ENCODE data around the gene BCAS1.
"Not testable (repeated sequence)": the region's sequence is repeated elsewhere in the genome, so short reads cannot be mapped to it uniquely, and the experiment has no call there.

BCAS1 gene

GRCh38 chr20:53945478-53945877 lies 124.9 kb downstream of the BCAS1 start:
- DNase-seq: no peak

DNA sequence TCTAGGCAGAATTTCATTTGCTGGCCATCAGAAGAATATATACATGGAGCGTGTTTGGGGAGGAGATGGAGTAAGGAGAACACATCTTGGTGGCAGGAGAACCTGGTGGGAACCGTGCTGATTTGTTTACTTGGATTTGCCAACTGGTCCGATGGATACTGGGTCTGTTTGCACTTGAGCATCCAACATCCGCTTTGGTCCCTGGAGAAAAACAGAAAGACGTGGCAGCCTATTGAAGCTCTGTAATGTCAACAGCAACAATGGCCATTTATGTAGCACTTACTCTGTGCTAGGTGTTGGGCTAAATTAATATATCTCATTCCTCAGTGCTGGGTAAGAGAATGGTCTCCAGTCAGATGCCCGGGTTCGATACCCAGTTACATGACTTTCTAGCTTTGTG lies 125.6 kb downstream of the BCAS1 start:
- DNase-seq: no peak

- DNase-seq: peak in 5 of 56 donors; percentile 7 to 39 (median 21)
Measured at GRCh38 chr20:53943522-53944291, 126.7 kb downstream of the BCAS1 start.

DNA sequence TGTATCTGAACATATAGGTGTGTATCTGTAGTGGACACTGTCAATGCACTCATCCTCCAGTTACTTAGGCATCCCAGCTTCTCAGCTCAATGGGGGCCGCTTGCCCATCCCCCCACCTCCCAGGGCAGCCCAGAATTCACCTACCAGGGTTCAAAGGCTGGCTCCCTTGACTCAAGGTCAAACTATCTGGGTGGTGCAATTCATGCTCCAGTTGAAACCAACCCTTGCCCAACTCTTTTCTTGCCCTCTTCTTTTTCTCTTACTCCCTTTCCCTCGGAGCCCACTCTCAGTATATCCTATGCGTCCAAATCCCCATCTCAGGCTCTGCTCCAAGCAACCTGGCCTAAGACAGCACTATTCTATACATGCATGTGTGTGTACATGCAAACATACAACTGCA lies 127.4 kb downstream of the BCAS1 start:
- no peak for DNase-seq

DNA sequence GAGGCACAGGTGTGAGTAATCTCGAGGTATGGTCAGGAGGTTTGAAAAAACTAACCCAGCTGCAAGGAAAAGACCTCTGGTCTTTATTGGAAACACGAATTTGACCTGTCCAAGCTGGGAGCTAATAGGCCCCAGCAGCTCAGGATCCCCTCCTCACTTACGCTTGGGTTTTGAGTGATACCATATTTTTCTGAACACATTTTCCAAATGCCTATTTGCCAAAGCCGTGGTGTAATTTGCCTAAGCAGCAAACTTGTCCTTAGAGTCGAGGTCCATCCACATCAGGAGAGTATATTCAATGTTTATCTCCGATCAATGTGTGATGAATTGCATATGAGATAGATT lies 128.0 kb downstream of the BCAS1 start:
- DNase-seq: no peak

- no peak for DNase-seq
Measured at GRCh38 chr20:53941680-53942471, 128.5 kb downstream of the BCAS1 start.

DNA sequence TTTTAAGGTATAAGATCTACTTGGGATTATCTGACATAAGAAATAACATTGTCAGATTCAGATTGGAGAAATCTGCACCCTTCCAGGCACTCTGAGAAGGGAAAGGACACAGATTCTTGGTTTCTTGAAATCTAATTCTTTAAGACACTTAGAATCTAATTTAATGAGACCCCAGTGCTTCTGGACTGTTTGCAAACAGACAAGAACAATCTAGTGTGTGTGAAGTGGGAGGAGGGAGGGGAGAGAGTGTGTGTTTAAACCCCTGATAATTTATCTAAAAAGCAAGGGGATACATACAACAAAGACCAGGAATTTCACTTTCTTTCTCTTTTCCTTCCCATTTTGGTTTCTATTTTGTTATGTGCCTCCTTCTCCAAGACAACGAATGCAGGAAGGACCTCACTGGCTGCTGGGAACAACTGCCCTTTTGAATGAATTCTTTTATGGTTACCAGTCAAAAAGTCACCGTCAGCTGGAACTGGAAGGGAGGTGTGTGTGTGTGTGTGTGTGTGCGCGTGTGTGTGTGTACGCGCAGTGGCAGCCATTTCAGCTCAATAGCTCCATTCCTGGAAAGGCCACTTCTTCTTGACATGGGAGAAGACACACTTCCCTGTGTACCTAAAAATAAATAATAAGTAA lies 129.4 kb downstream of the BCAS1 start:
- peak in 8 of 56 donors; percentile 8 to 35 (median 16) for DNase-seq

GRCh38 chr20:53940360-53940702 lies 130.1 kb downstream of the BCAS1 start:
- DNase-seq: no peak

GRCh38 chr20:53939572-53940359 lies 130.6 kb downstream of the BCAS1 start:
- DNase-seq: peak in 55 of 56 donors; percentile 22 to 94 (median 71)

DNA sequence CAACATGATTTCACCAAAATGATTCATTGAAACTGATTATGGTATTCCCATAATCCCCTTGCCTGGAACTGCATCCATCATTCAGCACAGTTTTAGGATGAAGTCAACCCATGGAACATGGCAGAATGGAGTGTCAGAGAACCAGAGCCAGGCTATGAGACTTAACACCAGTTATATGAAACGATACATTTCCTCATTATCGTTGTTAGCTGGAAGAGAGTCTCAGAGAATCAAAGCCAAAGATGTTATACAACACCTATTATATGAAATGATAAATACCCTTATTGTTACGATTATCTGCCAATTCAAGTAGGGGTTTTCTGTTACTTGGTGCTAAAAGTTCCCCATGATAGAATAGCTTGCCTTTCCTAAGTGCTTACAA lies 131.2 kb downstream of the BCAS1 start:
- DNase-seq: no peak

- DNase-seq: no peak
Measured at GRCh38 chr20:53938739-53939138, 131.7 kb downstream of the BCAS1 start.

DNA sequence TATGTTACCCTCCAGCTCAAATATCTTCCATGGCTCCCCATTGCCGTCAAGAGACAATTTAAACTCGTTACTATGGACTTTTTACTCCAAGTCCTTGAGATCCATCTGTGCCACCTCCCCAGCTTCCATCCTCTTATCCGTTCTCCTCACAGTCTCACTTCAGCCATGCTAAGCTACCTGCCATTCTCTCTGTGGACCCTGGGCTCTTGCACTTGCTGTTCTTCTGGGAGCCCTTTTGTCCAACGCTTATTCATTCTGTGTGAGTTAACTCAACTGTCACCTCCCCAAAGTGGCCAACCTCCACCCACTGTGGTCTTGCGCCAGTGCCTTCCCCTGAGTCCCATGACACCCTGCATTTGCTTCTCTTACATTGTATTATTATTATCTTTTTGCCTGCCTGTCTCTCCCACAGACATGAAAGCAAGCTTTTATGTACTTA lies 132.4 kb downstream of the BCAS1 start:
- DNase-seq: no peak

GRCh38 chr20:53937339-53937741 lies 133.1 kb downstream of the BCAS1 start:
- no peak for DNase-seq

- peak in 1 of 56 donors; percentile 16 for DNase-seq
Measured at GRCh38 chr20:53935344-53936084, 134.9 kb downstream of the BCAS1 start.

DNA sequence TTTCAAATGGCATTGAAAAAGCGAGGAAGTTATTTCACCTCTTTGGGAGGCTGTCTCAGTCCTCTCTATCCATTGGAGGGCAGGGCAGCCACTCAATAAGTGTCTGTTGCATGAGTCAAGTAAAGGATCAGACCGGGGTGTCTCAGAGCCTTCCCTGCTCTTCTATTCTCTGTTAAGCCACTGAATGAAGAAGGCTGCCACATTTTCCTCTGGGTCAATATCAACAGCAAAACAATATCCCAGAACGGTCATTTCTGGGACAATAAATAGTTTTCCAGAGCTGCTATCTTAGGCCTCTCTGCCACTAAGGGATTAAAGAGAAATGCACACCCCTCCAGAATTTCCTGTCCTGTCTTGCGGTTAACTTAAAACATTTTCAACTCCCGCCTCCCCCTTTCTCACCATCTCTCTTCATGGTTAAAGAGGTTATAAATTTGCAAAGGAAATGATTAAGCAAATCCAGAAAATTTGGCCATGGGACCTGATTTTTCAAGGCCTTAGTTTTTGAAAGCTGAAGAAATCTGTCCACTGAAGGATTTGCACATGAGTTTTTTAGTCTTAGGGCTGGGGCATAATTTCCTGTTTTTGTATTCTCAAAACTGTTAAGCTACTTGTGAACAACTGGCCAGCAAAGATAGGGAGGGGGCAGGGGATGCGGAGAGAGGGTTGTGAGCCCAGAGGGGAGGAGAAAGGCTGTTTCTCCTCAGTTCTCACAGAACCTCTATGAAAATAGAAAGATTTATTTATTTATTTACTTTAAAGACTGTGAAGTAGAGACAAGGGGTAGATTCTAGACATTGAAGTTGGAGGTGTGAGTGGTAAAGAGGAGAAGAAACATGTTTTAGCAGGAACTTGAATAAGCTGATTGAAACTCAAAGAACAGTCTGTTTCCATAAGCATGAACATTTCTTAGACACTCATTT lies 135.7 kb downstream of the BCAS1 start:
- DNase-seq: peak in 1 of 56 donors; percentile 5

DNA sequence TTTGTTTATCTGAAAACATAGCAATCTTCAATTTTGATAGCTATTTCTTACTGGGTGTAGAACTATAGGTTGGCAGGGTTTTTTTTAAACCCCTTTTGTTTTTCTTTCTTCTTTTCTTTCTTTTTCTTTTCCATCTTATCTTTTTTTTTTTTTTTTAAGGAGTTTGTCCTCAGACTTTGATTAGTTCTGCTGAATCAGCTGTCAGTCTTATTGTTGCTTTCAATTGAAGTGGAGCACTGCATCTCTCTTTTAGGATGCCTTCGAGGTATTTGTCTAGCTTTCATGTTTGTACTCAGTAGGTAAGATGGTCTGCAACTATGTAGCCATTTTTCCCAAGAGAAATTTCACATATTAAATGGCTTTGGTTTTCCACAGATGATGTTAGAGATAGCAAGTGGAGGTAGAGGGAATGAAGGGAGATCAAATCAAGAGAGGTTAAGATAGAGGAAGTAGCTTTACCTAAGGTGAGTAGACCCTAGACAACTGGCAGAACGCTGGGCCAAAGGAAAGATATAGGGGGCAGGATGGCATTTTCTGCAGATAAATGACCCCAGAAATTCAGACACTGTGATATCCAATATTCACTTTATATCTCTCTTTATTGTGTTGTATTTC lies 137.1 kb downstream of the BCAS1 start:
- DNase-seq: no peak

GRCh38 chr20:53932655-53933192 lies 137.7 kb downstream of the BCAS1 start:
- not testable (repeated sequence) for DNase-seq

DNA sequence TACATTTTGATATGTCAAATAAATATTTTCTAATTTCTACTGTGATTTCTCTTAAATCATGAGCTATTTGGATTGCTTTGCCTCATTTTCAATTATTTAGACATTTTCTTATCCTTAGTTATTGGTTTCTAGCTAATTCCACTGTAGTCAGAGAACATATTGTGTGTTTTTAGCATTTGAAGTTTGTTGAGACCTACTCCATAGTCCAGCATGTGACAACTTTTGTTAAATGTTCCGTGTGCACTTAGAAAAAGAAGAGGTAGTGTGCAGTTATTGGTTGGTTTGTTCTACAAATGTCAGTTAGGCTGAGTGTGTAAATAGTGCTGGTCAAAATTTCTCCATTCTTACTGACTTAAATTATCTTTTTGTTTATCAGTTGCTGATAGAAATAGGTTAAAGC lies 138.8 kb downstream of the BCAS1 start:
- DNase-seq: no peak
